HepG2 (cell line): ENCODE measurements around the gene C19orf38.
A peak's percentile ranks its signal among the peaks of the same experiment; 100 is the strongest.

ENCODE experiments used
- CTCF ChIP-seq: sonication (generic); formaldehyde crosslinking; IDR thresholded peaks from 2 replicates; pipeline ENCODE4 v1.5.0; 2020; ENCODE audit warnings: mild to moderate bottlenecking, missing genetic modification reagents, moderate library complexity
- DBP ChIP-seq: sonication (generic); formaldehyde crosslinking; IDR thresholded peaks from 2 replicates; pipeline ENCODE4 v1.4.0; 2020; ENCODE audit warnings: missing genetic modification reagents; ENCODE audit errors: not compliant biosample characterization
- ELF1 ChIP-seq: sonication (generic); formaldehyde crosslinking; IDR thresholded peaks from 2 replicates; pipeline ENCODE4 v1.4.0; 2020; ENCODE audit warnings: missing genetic modification reagents
- EZH2 ChIP-seq: conservative IDR thresholded peaks from 2 replicates; pipeline ENCODE4 v1.6.1; 2012; ENCODE audit warnings: mild to moderate bottlenecking, low read depth, low read length, moderate library complexity
- KDM4B ChIP-seq: sonication (generic); formaldehyde crosslinking; IDR thresholded peaks from 2 replicates; pipeline ENCODE4 v1.4.0; 2020; ENCODE audit warnings: missing genetic modification reagents
- POLR2AphosphoS5 ChIP-seq: IDR thresholded peaks from 2 replicates; pipeline ENCODE4 v1.6.1; 2012; ENCODE audit warnings: low read depth, low read length
- SETDB1 ChIP-seq: sonication (generic); formaldehyde crosslinking; IDR thresholded peaks from 2 replicates; pipeline ENCODE4 v1.5.1; 2020; ENCODE audit warnings: missing genetic modification reagents, mild to moderate bottlenecking, borderline replicate concordance
- TGIF2 ChIP-seq: IDR thresholded peaks from 2 replicates; pipeline ENCODE4 v1.6.1; 2016; ENCODE audit warnings: control low read depth, missing compliant biosample characterization
- YY1 ChIP-seq: IDR thresholded peaks from 2 replicates; pipeline ENCODE4 v1.6.1; 2011; ENCODE audit warnings: low read length, low read depth, moderate library complexity, mild to moderate bottlenecking; ENCODE audit not compliant: insufficient read depth, insufficient replicate concordance
- ZKSCAN1 ChIP-seq: fragments of 150-350 bp; IDR thresholded peaks from 2 replicates; pipeline ENCODE4 v1.6.1; 2014; ENCODE audit warnings: low read length
- ZNF768 ChIP-seq: sonication (generic); formaldehyde crosslinking; IDR thresholded peaks from 2 replicates; pipeline ENCODE4 v1.4.0; 2020; ENCODE audit warnings: missing genetic modification reagents

DNA sequence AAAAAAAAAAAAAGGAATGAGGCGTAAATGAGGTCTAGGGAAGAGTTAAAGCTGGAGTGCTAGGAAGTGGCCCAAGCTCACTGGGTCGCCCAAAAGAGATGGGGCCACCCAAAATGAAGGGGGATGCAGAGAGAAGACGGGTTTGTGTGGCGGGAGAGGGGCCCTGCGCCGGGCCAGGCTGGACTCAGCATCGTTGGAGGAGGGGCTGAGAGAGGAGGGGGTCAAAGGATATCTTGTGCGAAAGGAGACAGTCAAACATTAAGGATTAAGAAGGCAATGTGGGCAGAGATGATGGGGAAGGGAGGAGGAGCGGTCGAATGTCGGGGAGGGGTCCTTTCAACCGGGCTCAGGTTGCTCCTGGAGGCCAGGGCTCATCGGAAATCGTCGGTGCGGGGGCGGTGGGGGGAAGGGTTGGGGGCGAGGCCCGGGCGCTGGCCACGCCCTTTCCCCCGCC lies 22.3 kb downstream of the C19orf38 start:
- no peak for TF ChIP-seq KDM4B
- no peak for TF ChIP-seq YY1
- peak; percentile 68 for TF ChIP-seq POLR2AphosphoS5
- TF ChIP-seq SETDB1 (CRISPR knock-in tag) = no peak
- TF ChIP-seq DBP (CRISPR knock-in tag) = no peak
- no peak for TF ChIP-seq ZKSCAN1
- no peak for TF ChIP-seq ELF1
- TF ChIP-seq CTCF (CRISPR knock-in tag) = no peak
- TF ChIP-seq ZNF768 = no peak
- no peak for TF ChIP-seq EZH2
- no peak for TF ChIP-seq TGIF2
